Rectal smooth muscle tissue (tissue), 1 donor: ENCODE results near the gene CEACAM5.
"Not testable (repeated sequence)": the region's sequence is repeated elsewhere in the genome, so short reads cannot be mapped to it uniquely, and the experiment has no call there.

Source experiments
- H3K27ac ChIP-seq: one replicate; pipeline ENCODE4 v1.7.0; 2013; ENCODE audit warnings: low read depth, low read length, inconsistent platforms
- H3K27me3 ChIP-seq: one replicate; pipeline ENCODE4 v1.7.0; 2013; ENCODE audit warnings: low read length; ENCODE audit not compliant: control insufficient read depth, insufficient read depth
- H3K36me3 ChIP-seq: one replicate; pipeline ENCODE4 v1.7.0; 2013; ENCODE audit warnings: low read length; ENCODE audit not compliant: control insufficient read depth, insufficient read depth
- H3K4me1 ChIP-seq: one replicate; pipeline ENCODE4 v1.7.0; 2013; ENCODE audit warnings: low read length; ENCODE audit not compliant: control insufficient read depth, insufficient read depth
- H3K4me3 ChIP-seq: one replicate; pipeline ENCODE4 v1.7.0; 2013; ENCODE audit warnings: low read length
- H3K9ac ChIP-seq: one replicate; pipeline ENCODE4 v1.7.0; 2013; ENCODE audit warnings: low read length

The CEACAM5 gene

DNA sequence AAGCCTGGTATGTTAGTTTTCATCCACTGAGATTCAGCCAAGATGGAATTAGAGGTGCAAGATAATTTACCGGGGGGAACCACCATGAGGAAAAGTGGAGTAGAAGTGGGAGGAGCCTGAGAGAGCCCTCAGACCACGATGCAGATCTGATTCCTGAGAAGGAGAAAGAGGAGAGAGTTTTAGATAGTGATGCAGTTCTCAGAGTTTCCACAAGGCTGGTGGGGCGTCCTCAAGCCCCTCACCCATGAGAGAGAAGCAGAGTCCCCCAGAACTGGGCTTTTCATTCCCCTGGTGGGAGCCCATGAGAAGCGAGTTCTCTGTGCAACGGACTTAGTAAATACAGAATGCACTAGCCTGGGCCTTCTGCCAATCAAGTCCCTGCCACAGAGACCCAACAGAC lies 18.1 kb downstream of the CEACAM5 start:
- Histone ChIP-seq H3K4me3 (no peak overlapping the region), H3K27me3 (no peaks in the 10 kb centered on the region), H3K36me3 (no peaks in the 10 kb centered on the region), H3K9ac (no peak overlapping the region), H3K27ac (no peak overlapping the region), H3K4me1 (no peaks in the 10 kb centered on the region)

DNA sequence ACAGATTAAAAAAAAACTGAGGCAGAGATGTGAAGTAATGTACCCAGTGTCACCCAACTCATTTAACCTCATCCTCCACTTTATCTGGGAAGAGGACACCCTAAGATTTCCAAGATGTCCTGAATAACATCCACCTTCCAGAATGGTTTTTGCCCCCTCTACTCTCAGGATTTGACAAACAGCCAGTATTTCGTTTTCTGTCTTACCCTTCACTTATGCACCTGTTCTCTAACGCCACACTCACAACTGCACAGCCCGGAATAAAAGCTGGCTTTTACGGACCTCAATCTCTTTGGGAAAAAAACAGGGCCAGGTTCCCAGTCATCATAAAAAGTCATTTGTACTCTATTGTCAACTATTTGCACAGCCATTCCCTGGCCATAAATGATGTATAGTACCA lies 25.7 kb downstream of the CEACAM5 start:
- H3K9ac ChIP-seq = no peak overlapping the region
- no peak overlapping the region for H3K27ac ChIP-seq
- no peaks in the 10 kb centered on the region for H3K36me3 ChIP-seq
- no peak overlapping the region for H3K4me3 ChIP-seq
- H3K27me3 ChIP-seq = no peaks in the 10 kb centered on the region
- H3K4me1 ChIP-seq = no peaks in the 10 kb centered on the region

DNA sequence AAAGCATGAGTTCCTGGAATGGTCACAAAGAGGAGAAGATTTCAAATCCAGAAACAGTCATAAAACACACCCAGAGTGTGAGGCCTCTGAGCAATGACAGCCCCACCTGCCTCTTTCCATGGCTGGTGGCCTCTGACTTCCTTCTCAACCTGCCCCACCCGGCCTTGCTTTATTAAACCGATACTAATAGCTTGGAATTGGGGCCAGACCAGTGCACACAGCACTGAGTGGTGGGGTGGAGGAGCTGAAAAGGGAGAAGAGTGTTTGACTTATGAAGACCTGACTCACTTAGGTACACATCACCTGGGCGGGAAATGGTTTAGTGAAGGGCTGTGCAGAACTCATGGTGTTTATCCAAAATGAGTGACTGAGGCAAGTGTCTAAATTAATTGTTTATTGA lies 26.2 kb downstream of the CEACAM5 start:
- no peak overlapping the region for H3K4me3 ChIP-seq
- H3K36me3 ChIP-seq = no peaks in the 10 kb centered on the region
- H3K27ac ChIP-seq = no peak overlapping the region
- H3K9ac ChIP-seq = no peak overlapping the region
- H3K27me3 ChIP-seq = no peaks in the 10 kb centered on the region
- H3K4me1 ChIP-seq = no peaks in the 10 kb centered on the region

DNA sequence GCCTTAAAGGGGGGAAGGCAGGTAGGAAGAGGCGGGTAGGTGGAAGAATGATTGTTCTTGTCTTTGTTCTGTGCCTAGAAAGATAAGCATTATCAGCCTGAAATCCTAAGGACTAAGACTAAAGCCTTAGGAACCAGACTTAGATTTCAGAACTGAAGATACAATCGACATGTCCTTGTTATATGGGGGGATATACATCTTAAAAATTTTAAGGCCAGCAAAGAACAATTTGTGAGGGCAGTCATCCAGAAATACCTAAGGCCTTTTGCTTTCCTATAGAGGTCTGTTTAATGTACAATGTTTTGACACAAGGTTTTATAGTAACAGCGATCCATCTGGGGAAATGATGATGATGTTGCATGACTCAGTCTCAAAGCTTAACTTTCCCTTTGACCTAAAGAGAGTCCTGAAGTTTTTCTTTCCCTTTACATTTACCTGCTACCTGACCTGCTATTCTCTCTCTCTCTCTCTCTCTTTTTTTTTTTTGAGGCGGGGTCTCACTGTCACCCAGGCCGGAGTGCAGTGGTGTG lies 26.7 kb downstream of the CEACAM5 start:
- Histone ChIP-seq H3K27me3 (no peaks in the 10 kb centered on the region), H3K27ac (no peak overlapping the region)

DNA sequence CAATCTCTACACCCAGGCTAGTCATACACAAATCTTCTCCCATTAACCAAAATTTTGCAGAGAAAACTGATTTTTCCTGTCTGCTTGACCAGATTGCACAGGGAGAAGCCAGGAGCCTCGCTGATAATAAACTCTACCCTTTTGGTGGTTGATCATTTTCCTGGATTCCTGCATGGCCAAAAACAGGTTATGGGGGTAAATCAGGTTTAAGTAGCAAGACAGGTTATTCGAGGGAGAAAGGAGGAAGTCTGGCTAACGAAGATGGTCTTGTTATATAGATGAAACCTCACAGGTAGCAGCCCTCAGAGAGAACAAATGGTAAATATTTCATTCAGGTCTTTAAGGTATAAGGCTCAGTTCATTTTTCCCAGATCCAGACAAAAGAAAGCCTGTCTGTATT lies 30.9 kb downstream of the CEACAM5 start:
- H3K36me3 ChIP-seq = no peaks in the 10 kb centered on the region
- H3K27ac ChIP-seq = no peak overlapping the region
- no peak overlapping the region for H3K4me3 ChIP-seq
- peaks cover 4% of the 10 kb centered on the region for H3K27me3 ChIP-seq
- no peaks in the 10 kb centered on the region for H3K4me1 ChIP-seq
- no peak overlapping the region for H3K9ac ChIP-seq

More for the DNA sequence above, 26.7 kb downstream of the CEACAM5 start:
- H3K4me1 ChIP-seq = no peaks in the 10 kb centered on the region
- H3K36me3 ChIP-seq = no peaks in the 10 kb centered on the region
- no peak overlapping the region for H3K9ac ChIP-seq
- H3K4me3 ChIP-seq = no peak overlapping the region

DNA sequence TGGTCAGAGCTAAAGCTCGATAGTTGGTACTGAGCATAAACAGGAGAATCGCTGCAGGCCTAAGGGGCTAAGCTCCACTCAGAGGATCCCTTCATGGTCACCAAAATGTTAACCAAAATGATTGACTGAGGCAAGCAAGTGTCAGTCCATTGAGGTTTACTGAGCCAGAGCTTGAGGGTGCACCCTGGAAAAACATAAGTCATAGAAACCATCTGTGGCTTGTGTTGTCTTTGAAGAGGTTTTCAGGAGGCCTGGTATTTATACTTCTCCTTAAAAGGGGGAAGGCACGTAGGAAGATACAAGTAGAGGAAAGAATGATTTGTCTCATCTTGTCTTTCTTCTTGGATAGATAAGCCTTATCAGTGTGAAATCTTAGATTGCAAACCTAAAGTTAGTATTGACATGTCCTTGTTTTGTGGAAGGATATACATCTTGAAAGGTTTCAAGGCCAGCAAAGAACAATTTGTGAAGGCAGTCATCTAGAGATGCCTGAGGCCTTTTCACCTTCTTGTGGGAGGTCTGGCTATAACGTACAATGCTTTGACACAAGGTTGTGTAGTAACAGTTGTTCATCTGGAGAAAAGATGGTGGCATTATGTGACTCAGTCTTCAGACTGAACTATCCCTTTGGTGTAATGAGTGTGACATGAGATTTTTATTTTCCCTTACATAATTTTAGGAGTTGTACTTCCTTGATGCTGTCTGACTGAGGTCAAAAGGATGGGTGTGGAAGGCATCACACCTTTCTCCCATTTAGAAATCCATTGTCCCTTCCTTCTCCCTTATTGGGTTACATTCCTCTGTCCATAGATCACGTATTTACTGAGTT lies 32.2 kb downstream of the CEACAM5 start:
- no peaks in the 10 kb centered on the region for H3K36me3 ChIP-seq
- no peak overlapping the region for H3K27ac ChIP-seq
- no peak overlapping the region for H3K4me3 ChIP-seq
- no peaks in the 10 kb centered on the region for H3K4me1 ChIP-seq
- peaks cover 4% of the 10 kb centered on the region for H3K27me3 ChIP-seq
- no peak overlapping the region for H3K9ac ChIP-seq

DNA sequence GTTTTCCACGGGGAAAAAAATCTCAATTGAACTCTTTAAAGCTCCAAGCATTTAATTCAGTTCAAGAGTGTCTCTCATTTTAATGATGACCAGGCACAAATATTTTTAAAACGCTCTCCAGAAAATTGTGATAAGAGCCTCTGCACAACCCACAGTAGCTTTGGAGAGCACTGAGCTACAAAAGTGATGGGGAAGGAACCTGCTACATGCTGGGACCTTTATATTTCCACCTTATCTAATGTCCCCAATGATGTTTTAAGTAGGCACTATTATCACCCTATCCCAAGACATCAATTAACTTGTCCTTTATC lies 32.8 kb downstream of the CEACAM5 start:
- Histone ChIP-seq H3K36me3 (no peaks in the 10 kb centered on the region), H3K27me3 (peaks cover 4% of the 10 kb centered on the region), H3K4me1 (no peaks in the 10 kb centered on the region), H3K9ac (no peak overlapping the region), H3K27ac (no peak overlapping the region), H3K4me3 (no peak overlapping the region)

DNA sequence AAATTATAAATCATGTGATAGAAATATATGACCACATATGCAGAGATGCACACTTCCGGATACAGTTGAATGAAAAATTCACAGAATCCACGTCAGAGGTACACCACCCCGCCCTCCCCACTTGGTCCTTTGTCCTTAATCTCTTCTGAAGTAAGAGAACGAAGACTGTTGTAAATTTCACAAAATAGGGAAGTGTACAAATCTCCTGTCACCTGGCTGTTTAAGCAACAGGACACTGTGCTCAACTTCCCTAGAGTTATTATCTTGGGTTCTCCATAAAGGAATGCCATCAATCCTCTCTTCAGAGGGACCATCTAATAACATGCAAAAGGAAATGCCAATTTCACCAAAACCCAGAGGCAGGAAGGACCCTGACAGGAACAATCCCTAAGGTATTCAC lies 36.4 kb downstream of the CEACAM5 start:
- Histone ChIP-seq H3K4me1 (no peaks in the 10 kb centered on the region), H3K27ac (no peak overlapping the region), H3K4me3 (no peak overlapping the region), H3K27me3 (peaks cover 4% of the 10 kb centered on the region), H3K9ac (no peak overlapping the region), H3K36me3 (no peaks in the 10 kb centered on the region)

DNA sequence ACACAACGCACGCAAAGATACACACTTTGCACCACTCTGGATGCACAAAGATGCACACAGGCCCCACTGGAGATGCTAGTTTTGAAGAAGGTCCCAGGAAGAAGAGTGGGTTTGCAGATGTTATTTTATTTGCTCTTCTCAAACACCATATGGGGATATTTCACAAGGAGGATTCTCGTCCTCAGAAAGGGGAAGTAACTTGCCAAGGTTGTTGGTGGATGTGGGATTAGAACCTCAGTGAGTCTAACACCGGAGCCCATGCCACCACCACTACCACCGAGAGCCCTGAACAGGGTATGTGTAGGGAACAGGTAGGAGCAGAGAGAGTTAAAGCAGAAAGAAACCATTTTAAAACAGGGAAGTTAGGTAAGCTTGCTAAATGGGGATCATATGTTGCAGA lies 37.3 kb downstream of the CEACAM5 start:
- Histone ChIP-seq H3K4me1 (no peaks in the 10 kb centered on the region), H3K27me3 (peaks cover 4% of the 10 kb centered on the region), H3K36me3 (no peaks in the 10 kb centered on the region), H3K27ac (no peak overlapping the region), H3K9ac (no peak overlapping the region), H3K4me3 (no peak overlapping the region)

DNA sequence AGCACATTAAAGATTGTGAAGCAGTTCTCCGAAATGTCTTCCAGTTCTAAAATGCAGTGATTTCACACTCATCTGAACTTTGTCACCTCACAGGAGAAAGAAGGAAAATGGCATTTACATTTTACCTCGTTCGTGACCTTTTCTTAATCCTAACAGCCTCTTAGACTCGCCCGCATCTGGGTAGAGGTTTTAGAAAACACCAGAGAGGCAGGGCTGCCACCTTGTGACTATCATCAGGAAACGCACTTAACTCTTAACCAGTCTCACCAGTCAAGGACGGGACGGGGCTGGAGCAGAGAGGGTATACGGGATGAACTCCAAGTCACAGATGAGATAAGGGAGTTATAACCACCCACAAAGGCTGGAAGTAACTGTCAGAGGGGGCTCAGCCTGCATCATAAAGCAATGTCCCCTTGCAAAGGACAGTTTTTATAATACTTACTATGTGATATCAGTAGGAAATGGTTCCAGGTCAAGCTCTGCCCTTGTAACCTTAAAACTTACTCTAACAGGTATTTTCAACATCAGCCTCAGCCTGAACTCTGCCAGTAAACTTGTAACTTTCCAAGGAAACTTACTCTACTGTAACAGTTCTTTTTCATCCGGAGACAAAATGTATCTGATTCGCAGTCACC lies 38.3 kb downstream of the CEACAM5 start:
- H3K4me3 ChIP-seq = no peak overlapping the region
- no peaks in the 10 kb centered on the region for H3K36me3 ChIP-seq
- H3K4me1 ChIP-seq = no peaks in the 10 kb centered on the region
- H3K27me3 ChIP-seq = peaks cover 4% of the 10 kb centered on the region
- no peak overlapping the region for H3K9ac ChIP-seq
- H3K27ac ChIP-seq = no peak overlapping the region

DNA sequence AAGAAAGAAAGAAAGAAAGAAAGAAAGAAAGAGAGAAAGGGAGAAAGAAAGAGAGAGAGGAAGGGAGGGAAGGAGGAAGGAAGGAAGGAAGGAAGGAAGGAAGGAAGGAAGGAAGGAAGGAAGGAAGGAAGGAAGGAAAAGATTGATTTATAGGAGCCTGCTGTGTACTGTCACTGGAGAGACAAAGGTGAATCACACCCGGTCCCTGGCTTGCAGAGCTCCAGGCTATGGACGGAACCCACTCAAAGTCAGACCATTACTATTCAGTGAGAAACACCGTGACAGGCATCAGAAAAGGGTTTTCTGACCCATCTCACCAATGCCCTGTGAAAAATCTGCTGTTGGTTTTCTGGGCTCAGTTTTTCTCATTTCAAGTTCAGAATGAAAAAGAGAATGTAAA lies 39.6 kb downstream of the CEACAM5 start:
- H3K9ac ChIP-seq = no peak overlapping the region
- H3K4me3 ChIP-seq = no peak overlapping the region
- no peak overlapping the region for H3K27ac ChIP-seq
- no peaks in the 10 kb centered on the region for H3K36me3 ChIP-seq
- H3K27me3 ChIP-seq = no peaks in the 10 kb centered on the region
- no peaks in the 10 kb centered on the region for H3K4me1 ChIP-seq

DNA sequence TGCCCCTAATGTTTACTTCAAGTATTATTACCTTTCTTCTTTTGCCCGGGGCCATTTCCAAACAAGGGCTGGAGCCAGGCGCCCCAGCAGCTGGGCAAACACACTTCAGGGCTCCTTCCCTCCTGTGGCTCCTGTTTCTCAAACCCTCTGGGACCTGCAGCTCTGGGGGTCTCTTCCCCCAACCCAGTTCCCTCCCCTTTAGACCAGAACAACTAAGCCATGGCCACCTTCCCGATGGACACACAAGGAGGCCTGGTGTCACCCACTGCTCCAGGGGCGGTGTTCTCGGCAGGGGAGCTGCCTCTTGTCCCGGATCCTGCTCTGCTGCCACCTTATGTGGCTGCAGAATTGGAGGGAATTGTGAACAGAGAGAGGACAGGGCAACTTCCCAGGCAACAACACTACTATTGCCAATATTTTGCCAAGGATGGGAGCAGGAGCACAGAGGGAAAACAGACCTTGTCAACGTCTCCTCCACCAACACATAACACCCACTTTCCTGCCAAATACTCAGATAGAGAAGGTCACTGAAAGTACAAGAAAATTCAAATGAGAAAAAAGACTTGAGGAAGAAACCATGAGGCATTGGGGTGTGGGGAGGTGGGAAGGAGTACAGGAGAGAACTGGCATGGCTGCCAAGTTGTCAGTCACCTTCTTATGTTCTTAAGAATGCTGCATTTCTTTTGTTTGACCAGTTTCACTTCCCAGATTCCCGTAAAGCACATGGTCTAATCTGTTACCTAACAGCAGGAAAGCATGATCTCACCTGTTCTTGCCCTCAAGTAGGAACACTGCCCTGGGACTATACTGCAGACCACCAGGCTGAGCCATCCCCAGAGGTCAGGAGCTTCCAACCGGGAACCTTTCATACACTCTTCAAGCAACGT lies 42.1 kb downstream of the CEACAM5 start:
- not testable (repeated sequence) for H3K4me1 ChIP-seq, H3K27me3 ChIP-seq, H3K9ac ChIP-seq, H3K4me3 ChIP-seq, H3K36me3 ChIP-seq
- peak overlapping the region; percentile 30 for H3K27ac ChIP-seq
